GM18858 (cell line): ENCODE measurements around the gene MAPK10.

ENCODE experiments used
- ATAC-seq: cut with Tn5 transposase; IDR thresholded peaks from one replicate; pipeline ENCODE4 v1.9.1; 2021; ENCODE audit not compliant: unreplicated experiment

Gene MAPK10

DNA sequence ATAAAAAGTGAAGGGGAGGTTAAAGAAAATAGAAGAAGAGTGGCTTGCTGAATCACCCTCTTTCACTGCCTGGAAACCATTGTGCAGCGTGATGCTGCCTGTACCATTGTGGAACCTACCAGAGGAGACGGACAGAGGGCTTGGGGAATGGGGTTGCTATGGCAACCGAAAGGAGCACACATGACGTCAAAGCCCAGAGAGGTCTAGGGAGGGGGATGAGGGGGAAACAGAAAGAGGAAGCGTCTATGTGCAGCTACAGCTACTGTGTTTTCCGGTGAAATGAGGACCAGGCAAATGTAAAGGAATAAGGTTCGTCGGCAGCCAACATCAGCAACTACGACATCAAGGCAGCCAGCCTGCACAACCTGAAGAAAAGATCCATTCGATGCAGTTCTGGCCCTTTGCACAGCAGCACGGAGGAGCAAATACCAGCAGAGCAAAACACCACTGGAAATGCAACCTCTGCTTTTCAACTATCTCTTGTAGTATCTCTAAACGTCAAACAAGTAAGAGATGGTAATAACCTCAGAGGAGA lies at the start of gene MAPK10:
MAPK10 (minus strand) TSS at position 110 of the 535 bp plus-strand sequence.
- peak; percentile 98 for ATAC-seq

- ATAC-seq = no peak
Observed at GRCh38 chr4:86403575-86403974, 43.7 kb upstream of the MAPK10 start.

DNA sequence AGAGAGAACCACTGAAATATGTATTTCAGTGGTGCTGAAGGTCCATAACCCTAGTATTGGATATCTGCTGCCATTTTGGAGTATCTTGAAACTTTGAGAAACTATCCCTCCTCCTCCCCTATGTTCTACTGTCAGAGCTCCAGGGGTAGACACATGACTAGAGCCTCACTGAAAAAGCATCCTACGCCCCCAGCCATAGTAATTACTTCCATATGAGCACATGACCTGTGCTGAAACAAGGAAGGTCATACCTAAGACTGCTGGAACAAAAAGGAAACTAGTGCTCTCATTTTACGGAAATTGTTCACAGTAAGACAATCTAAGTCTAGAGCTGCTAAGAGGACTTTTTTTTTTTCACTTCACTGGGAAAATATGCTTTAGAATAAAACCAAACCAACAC lies 42.0 kb upstream of the MAPK10 start:
- ATAC-seq = no peak

- no peak for ATAC-seq
Observed at GRCh38 chr4:86400216-86400615, 40.4 kb upstream of the MAPK10 start.

DNA sequence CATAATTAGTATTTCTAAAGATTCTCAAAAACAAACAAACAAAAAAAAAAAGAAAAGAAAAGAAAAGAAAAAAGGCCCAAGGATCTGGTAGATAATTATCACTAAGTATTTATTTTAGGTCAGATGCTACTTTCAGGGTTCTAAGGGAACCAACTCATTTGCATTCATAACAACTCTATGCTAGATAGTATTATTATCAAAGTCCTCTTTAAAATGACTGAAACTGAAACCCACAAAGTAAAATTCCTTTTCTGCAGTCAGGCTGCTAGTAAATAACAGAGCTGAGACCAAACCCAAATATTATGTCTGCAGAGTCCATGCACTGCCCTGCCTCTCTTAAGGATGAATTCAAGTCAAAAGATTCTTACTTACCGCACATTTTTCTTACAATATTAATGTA lies 38.3 kb upstream of the MAPK10 start:
- peak; percentile 76 for ATAC-seq

DNA sequence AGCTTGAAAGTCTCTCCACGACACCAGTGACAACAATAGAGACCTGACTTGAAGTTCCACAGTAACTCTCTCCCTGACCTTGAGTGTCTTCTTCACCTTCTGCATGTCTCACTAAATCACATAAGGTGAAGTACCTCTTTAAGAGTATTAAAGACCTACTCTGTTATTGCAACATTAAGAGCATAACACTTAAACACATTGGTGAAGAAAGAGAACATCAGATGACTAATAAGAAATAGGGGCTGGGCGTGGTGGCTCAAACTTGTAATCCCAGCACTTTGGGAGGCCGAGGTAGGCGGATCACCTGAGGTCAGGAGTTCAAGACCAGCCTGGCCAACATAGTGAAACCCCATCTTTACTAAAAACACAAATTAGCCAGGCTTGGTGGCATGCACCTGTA lies 33.9 kb upstream of the MAPK10 start:
- ATAC-seq = no peak

DNA sequence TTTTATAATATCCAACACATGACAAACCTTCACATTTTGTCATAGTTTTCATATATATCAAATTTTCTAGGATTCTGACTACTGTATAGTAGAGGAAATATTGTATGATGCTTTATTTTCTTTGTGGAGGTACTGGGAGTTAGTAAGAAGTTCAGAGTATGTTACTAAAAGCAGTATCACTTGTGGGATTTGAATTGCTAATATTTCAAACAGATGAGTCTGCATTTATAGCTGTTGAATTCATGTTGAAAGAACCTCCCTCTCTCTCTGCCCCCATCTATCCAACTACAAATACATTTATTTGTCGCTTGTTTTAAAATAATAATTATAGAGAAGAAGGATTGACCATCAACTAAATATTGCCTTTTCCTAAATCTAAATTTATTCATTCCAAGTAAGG lies 29.8 kb upstream of the MAPK10 start:
- no peak for ATAC-seq

- ATAC-seq = no peak
Observed at GRCh38 chr4:86388252-86388651, 28.4 kb upstream of the MAPK10 start.

GRCh38 chr4:86386817-86387415 lies 27.1 kb upstream of the MAPK10 start:
- ATAC-seq = no peak

GRCh38 chr4:86386201-86386600 lies 26.3 kb upstream of the MAPK10 start:
- no peak for ATAC-seq

- no peak for ATAC-seq
Observed at GRCh38 chr4:86381431-86381830, 21.6 kb upstream of the MAPK10 start.

- no peak for ATAC-seq
Observed at GRCh38 chr4:86380181-86380724, 20.4 kb upstream of the MAPK10 start.

DNA sequence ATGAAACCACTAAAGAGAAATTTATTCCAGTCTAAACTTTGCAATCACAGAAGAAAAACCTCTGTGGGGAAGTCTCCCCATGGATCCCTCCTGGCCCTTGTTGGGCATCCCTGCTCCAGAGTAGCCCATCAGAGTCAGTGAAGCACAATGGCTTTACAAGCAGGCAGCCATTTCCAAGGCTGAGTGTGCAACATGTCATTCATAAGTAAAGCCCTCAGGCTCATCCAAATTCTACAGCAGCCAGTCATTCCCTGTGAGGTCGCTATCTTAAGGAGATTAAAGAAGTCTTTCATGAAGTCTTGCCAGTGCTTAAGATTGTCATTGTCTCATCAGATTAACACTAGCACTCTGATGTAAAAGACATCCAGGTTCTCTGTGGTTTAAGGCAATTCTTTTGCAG lies 17.0 kb upstream of the MAPK10 start:
- no peak for ATAC-seq

DNA sequence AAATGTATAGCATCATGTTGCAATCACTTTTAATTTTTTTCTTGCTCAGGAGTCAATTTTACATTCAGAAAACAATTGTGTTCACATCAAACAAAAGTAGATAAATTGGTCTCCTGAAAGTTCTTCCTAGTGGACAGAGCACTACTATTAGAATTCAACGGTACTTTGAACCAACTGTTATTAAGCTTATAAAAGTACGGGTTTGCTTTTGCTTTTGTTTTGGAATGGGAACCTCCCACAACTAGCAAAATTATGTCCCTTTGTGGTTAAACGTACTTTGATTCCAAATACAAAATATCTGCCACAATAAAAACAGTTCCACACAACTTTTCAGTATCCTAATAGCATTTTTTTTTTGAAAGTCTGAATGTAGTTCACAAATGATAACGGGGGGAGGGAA lies 8.6 kb upstream of the MAPK10 start:
- ATAC-seq = no peak

DNA sequence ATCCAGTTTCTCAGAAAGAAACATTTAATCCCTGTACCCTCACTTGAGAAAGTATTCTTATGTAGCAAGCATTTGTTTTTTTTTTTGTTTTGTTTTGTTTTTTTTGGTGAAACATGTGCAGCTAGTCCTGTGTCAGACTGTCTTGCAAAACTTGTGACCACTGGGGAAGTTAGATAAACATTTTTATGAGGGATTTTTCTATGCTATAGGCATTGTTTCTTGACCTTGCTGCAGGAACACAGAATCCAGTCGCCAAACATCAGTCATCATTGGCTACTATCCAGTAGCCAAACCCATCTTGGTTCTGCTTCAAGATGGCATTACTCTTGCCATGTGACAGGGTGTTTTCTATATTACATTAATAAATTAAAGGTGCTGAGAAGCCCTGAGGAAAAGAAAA lies 7.7 kb upstream of the MAPK10 start:
- no peak for ATAC-seq

- ATAC-seq = no peak
Observed at GRCh38 chr4:86366920-86367319, 7.1 kb upstream of the MAPK10 start.

- no peak for ATAC-seq
Observed at GRCh38 chr4:86362510-86362909, 2.7 kb upstream of the MAPK10 start.

- ATAC-seq = no peak
Observed at GRCh38 chr4:86358257-86358656, 1.6 kb downstream of the MAPK10 start.

GRCh38 chr4:86357608-86358007 lies 2.2 kb downstream of the MAPK10 start:
- ATAC-seq = no peak

- no peak for ATAC-seq
Observed at GRCh38 chr4:86356425-86357210, 3.2 kb downstream of the MAPK10 start.

DNA sequence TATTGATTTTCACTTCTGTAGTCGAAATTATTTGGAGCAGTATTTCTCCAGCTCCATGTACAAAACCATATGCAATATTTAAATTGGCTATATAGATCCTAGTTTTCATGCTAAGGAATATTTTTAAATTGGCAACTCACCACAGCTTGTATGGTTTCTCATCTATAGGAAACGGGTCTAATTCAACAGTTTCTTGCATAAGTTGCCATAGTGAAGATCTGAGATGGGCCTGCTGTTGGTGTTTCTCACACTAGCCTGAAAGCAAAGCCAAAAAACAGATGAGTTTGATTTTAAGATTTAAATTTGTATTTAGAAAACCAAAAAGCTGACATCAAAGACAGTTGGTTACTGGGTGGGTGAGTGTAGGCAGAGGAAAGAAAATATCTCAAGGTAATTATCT lies 5.5 kb downstream of the MAPK10 start:
- no peak for ATAC-seq

GRCh38 chr4:86346320-86346719 lies 13.5 kb downstream of the MAPK10 start:
- ATAC-seq = no peak
